Body of pancreas (tissue), 4 donors: ENCODE data around the gene AFG3L2. TPM values are rescaled to one million over a fixed set of nuclear protein-coding genes. Genes with fewer than 3 reads are reported as not detected.

Source experiments
- ATAC-seq: fragments of 150-250 bp; one replicate; pipeline ENCODE4 v1.9.1; 2016
- DNase-seq, 4 donors: peaks; one replicate each; pipeline ENCODE4 v3.0.0-alpha.2; 2019
- H3K27ac ChIP-seq, 4 donors: fragments of 200-600 bp; sonication (generic); 1 replicate in 3 of 4; 2 replicates in 1 of 4; pipeline versions ENCODE4 v1.5.1 to v1.6.1; 2016 to 2019; ENCODE audit warnings: mild to moderate bottlenecking in 1 of 4, mixed read lengths in 1 of 4, moderate library complexity in 1 of 4
- H3K27me3 ChIP-seq, 2 donors: fragments of 200-600 bp; sonication (generic); one replicate each; pipeline ENCODE4 v1.6.0; 2016; ENCODE audit warnings: mild to moderate bottlenecking in 1 of 2
- H3K36me3 ChIP-seq, 2 donors: fragments of 200-600 bp; sonication (generic); replicated peaks in 1 of 2; 2 replicates each; pipeline ENCODE4 v1.5.1; 2016; ENCODE audit warnings: low read depth in 2 of 2; ENCODE audit not compliant: insufficient read depth in 1 of 2
- H3K4me1 ChIP-seq: fragments of 200-600 bp; sonication (generic); one replicate; pipeline ENCODE4 v1.6.0; 2016
- H3K4me3 ChIP-seq, 2 donors: fragments of 200-600 bp; sonication (generic); 1 replicate in 1 of 2; 2 replicates in 1 of 2; pipeline ENCODE4 v1.5.1; 2016 to 2019
- H3K9me3 ChIP-seq, 3 donors: fragments of 200-600 bp; sonication (generic); 1 replicate in 2 of 3; 2 replicates in 1 of 3; pipeline ENCODE4 v1.5.1; 2016
- CTCF ChIP-seq, 7 experiments: fragments of 450-650 bp in 4 of 7; fragments of 200-600 bp in 3 of 7; sonication (generic) in 3 of 7; IDR thresholded peaks; one replicate each; pipeline ENCODE4 v1.5.1; 2016 to 2019; ENCODE audit warnings: antibody characterized with exemption in 7 of 7
- POLR2A ChIP-seq, 3 donors: fragments of 450-650 bp; IDR thresholded peaks; one replicate each; pipeline ENCODE4 v1.6.1; 2016; ENCODE audit warnings: antibody characterized with exemption in 3 of 3, mild to moderate bottlenecking in 2 of 3
- WGBS, 2 donors: methylation state at CpG; one replicate each; pipeline ENCODE4 v1.1.5; 2017; 5-methylcytosine and 5-hydroxymethylcytosine counted together
- intact Hi-C: fragments of 100-400 bp; cut with DNase I; formaldehyde crosslinking; loops from one replicate; pipeline ENCODE4 v1.15.1; 2023
- total RNA-seq, 2 donors: library from RNA; depleted of rRNA; stranded (reverse); fragments of >200 nt; gene quantifications; one replicate each; pipeline ENCODE4 v1.1.0, GENCODE V29; 2016

The AFG3L2 gene
- total RNA-seq, 2 donors from 2014 or later = 30.4 to 33.6 TPM

GRCh38 chr18:12299862-12300261 is 77.2 kb downstream of the AFG3L2 start:
- ATAC-seq = no peak

GRCh38 chr18:12296457-12296856 is 80.6 kb downstream of the AFG3L2 start:
- H3K4me1 ChIP-seq = no peaks in the 10 kb centered on the region
- no peaks in the 10 kb centered on the region for H3K27me3 ChIP-seq
- no peaks in the 10 kb centered on the region for H3K36me3 ChIP-seq
- no peak overlapping the region for H3K27ac ChIP-seq
- H3K4me3 ChIP-seq = no peak overlapping the region
- TF ChIP-seq CTCF (IDR thresholded peaks at IDR 0.05) = no peak
- TF ChIP-seq POLR2A (IDR thresholded peaks at IDR 0.05) = no peak
- DNase-seq (no peak), ATAC-seq (no peak)
- 67 to 83% methylated on average over 1 of the region's 1 CpG for WGBS, 2 donors
- intact Hi-C loops = no loop called here
- H3K9me3 ChIP-seq = no peaks in the 10 kb centered on the region

More at GRCh38 chr18:12299862-12300261, 77.2 kb downstream of the AFG3L2 start:
- WGBS, 2 donors = 64 to 73% methylated on average over 2 of the region's 2 CpGs
- no peak for DNase-seq
- Histone ChIP-seq H3K4me1 (peaks cover 5% of the 10 kb centered on the region), H3K9me3 (no peaks in the 10 kb centered on the region), H3K27ac (no peak overlapping the region), H3K36me3 (no peaks in the 10 kb centered on the region), H3K4me3 (no peak overlapping the region), H3K27me3 (no peaks in the 10 kb centered on the region)
- intact Hi-C loops = no loop called here
- no peak for TF ChIP-seq POLR2A (IDR thresholded peaks at IDR 0.05)

- Histone ChIP-seq H3K36me3 (no peaks in the 10 kb centered on the region), H3K9me3 (no peaks in the 10 kb centered on the region), H3K4me1 (no peaks in the 10 kb centered on the region), H3K4me3 (no peak overlapping the region), H3K27me3 (no peaks in the 10 kb centered on the region), H3K27ac (no peak overlapping the region)
- DNase-seq (no peak), ATAC-seq (no peak)
- intact Hi-C loops = no loop called here
- WGBS, 2 donors = 96 to 100% methylated on average over 2 to 3 of the region's 3 CpGs
- TF ChIP-seq POLR2A (IDR thresholded peaks at IDR 0.05) = no peak
- TF ChIP-seq CTCF (IDR thresholded peaks at IDR 0.05) = no peak
These were observed 81.0 kb downstream of the AFG3L2 start for GRCh38 chr18:12296087-12296403.

GRCh38 chr18:12295389-12296086 is 81.5 kb downstream of the AFG3L2 start:
- no peak for TF ChIP-seq CTCF (IDR thresholded peaks at IDR 0.05)
- no peak for TF ChIP-seq POLR2A (IDR thresholded peaks at IDR 0.05)
- Histone ChIP-seq H3K4me3 (no peak overlapping the region), H3K9me3 (no peaks in the 10 kb centered on the region), H3K27me3 (no peaks in the 10 kb centered on the region), H3K36me3 (no peaks in the 10 kb centered on the region), H3K27ac (no peak overlapping the region), H3K4me1 (no peaks in the 10 kb centered on the region)
- intact Hi-C loops = no loop called here
- DNase-seq (no peak), ATAC-seq (no peak)
- WGBS, 2 donors = 88 to 90% methylated on average over 16 to 18 of the region's 18 CpGs

GRCh38 chr18:12293831-12294230 is 83.2 kb downstream of the AFG3L2 start:
- DNase-seq (no peak), ATAC-seq (no peak)
- Histone ChIP-seq H3K27ac (no peak overlapping the region), H3K4me1 (peaks cover 2% of the 10 kb centered on the region), H3K36me3 (no peaks in the 10 kb centered on the region), H3K27me3 (no peaks in the 10 kb centered on the region), H3K9me3 (no peaks in the 10 kb centered on the region), H3K4me3 (no peak overlapping the region)
- WGBS, 2 donors = 67 to 79% methylated on average over 11 of the region's 11 CpGs
- TF ChIP-seq POLR2A (IDR thresholded peaks at IDR 0.05) (no peak), CTCF (IDR thresholded peaks at IDR 0.05) (no peak)
- intact Hi-C loops = no loop called here
